Esophagus muscularis mucosa (tissue), 4 donors: ENCODE measurements around the gene TPSG1. TPM values are rescaled to one million over a fixed set of nuclear protein-coding genes. Genes with fewer than 3 reads are reported as not detected.

Experiments
- DNase-seq: peaks from one replicate; pipeline ENCODE4 v3.0.0-alpha.2; 2017; ENCODE audit errors: extremely low spot score
- H3K27ac ChIP-seq, 4 donors: fragments of 200-600 bp; sonication (generic); replicated peaks in 1 of 4; 1 replicate in 3 of 4; 2 replicates in 1 of 4; pipeline ENCODE4 v1.5.1; 2016 to 2019; ENCODE audit warnings: mild to moderate bottlenecking in 1 of 4
- H3K27me3 ChIP-seq, 4 donors: fragments of 200-600 bp; sonication (generic); one replicate each; pipeline versions ENCODE4 v1.5.1 to v1.6.0; 2016 to 2019
- H3K36me3 ChIP-seq, 4 donors: fragments of 200-600 bp; sonication (generic); one replicate each; pipeline ENCODE4 v1.5.1; 2016 to 2019
- H3K4me1 ChIP-seq, 4 donors: fragments of 200-600 bp; sonication (generic); one replicate each; pipeline ENCODE4 v1.5.1; 2016 to 2019
- H3K4me3 ChIP-seq, 4 donors: fragments of 200-600 bp; sonication (generic); 1 replicate in 2 of 4; 2 replicates in 2 of 4; pipeline ENCODE4 v1.5.1; 2016 to 2019; ENCODE audit warnings: mild to moderate bottlenecking in 4 of 4, moderate library complexity in 1 of 4
- H3K9me3 ChIP-seq, 4 donors: fragments of 200-600 bp; sonication (generic); 1 replicate in 3 of 4; 2 replicates in 1 of 4; pipeline ENCODE4 v1.5.1; 2016 to 2019
- EP300 ChIP-seq: sonication (generic); formaldehyde crosslinking; IDR thresholded peaks from one replicate; pipeline ENCODE4 v1.6.1; 2017; ENCODE audit warnings: antibody characterized with exemption
- POLR2A ChIP-seq: fragments of 450-650 bp; IDR thresholded peaks from one replicate; pipeline ENCODE4 v1.6.1; 2017; ENCODE audit warnings: antibody characterized with exemption, moderate library complexity, mild to moderate bottlenecking, low read depth
- POLR2AphosphoS5 ChIP-seq, 2 donors: sonication (generic); formaldehyde crosslinking; IDR thresholded peaks; one replicate each; pipeline ENCODE4 v1.6.1; 2017; ENCODE audit warnings: antibody characterized with exemption in 2 of 2
- whole genome bisulfite sequencing: methylation state at CpG from one replicate; pipeline ENCODE4 v1.1.5; 2018; 5-methylcytosine and 5-hydroxymethylcytosine counted together
- intact Hi-C: fragments of 100-400 bp; cut with DNase I; formaldehyde crosslinking; loops from one replicate; pipeline ENCODE4 v1.15.1; 2023
- total RNA-seq, 4 donors: library from RNA; depleted of rRNA; stranded (reverse); fragments of >200 nt; gene quantifications; one replicate each; pipeline versions ENCODE4 v1.1.0 to v1.2.1, GENCODE V29; 2016
- TF ChIP-seq, protein P1 (sequence below), 3 experiments: fragments of 200-600 bp in 2 of 3; fragments of 450-650 bp in 1 of 3; sonication (generic) in 2 of 3; IDR thresholded peaks; one replicate each; pipeline ENCODE4 v1.5.1; 2017 to 2019; ENCODE audit warnings: antibody characterized with exemption in 3 of 3, mild to moderate bottlenecking in 2 of 3, moderate library complexity in 1 of 3

Gene TPSG1
- total RNA-seq, 4 donors from 2014 or later, result 0.39 to 2.9 (median 1.00) TPM

DNA sequence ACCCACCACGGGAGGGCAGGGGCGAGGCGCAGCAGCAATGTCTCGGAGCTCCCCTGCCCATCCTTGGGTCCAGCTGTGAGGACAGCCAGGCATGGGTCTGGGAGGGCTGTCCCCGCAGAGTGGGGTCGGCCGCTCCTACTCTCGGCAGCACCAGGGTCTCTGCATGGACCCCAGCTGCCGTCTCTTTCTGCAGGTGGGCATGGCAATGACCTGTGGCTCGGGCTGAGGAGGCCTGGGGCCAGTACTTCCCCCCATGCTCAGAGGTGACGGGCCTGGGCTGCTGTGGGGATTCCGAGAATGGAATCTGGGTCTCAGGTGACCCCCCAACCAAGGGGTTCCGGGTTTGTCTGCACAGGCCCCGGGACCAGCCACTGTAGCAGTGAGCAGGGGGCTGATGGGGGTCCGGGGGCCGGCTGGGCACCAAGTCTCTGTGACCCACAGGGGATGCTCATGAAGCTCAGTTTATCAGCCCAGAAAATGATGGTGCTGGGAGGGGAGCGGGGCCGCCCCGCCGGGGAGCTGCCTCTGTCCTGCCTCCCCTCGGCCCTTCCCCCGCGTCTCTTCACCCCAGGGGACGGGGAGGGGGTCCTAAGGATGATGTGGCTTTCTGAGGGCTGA, 48.7 kb downstream of the TPSG1 start:
- WGBS, result 67% methylated on average over 16 of the region's 24 CpGs
- Histone ChIP-seq H3K4me1 (peaks cover 7 to 100% (median 99%) of the 10 kb centered on the region in 4 donors), H3K27me3 (no peaks in the 10 kb centered on the region), H3K4me3 (no peak overlapping the region), H3K9me3 (no peaks in the 10 kb centered on the region), H3K36me3 (peaks cover 0 to 7% (median 0%) of the 10 kb centered on the region in 4 donors), H3K27ac (peak overlapping the region; percentile 92 to 98 (median 94))
- DNase-seq, result no peak
- intact Hi-C loops, result no loop called here
- TF ChIP-seq, protein P1, sequence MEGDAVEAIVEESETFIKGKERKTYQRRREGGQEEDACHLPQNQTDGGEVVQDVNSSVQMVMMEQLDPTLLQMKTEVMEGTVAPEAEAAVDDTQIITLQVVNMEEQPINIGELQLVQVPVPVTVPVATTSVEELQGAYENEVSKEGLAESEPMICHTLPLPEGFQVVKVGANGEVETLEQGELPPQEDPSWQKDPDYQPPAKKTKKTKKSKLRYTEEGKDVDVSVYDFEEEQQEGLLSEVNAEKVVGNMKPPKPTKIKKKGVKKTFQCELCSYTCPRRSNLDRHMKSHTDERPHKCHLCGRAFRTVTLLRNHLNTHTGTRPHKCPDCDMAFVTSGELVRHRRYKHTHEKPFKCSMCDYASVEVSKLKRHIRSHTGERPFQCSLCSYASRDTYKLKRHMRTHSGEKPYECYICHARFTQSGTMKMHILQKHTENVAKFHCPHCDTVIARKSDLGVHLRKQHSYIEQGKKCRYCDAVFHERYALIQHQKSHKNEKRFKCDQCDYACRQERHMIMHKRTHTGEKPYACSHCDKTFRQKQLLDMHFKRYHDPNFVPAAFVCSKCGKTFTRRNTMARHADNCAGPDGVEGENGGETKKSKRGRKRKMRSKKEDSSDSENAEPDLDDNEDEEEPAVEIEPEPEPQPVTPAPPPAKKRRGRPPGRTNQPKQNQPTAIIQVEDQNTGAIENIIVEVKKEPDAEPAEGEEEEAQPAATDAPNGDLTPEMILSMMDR (IDR thresholded peaks at IDR 0.05), result no peak
- no peak for TF ChIP-seq POLR2AphosphoS5 (IDR thresholded peaks at IDR 0.05)
- no peak for TF ChIP-seq POLR2A
- TF ChIP-seq EP300, result no peak

DNA sequence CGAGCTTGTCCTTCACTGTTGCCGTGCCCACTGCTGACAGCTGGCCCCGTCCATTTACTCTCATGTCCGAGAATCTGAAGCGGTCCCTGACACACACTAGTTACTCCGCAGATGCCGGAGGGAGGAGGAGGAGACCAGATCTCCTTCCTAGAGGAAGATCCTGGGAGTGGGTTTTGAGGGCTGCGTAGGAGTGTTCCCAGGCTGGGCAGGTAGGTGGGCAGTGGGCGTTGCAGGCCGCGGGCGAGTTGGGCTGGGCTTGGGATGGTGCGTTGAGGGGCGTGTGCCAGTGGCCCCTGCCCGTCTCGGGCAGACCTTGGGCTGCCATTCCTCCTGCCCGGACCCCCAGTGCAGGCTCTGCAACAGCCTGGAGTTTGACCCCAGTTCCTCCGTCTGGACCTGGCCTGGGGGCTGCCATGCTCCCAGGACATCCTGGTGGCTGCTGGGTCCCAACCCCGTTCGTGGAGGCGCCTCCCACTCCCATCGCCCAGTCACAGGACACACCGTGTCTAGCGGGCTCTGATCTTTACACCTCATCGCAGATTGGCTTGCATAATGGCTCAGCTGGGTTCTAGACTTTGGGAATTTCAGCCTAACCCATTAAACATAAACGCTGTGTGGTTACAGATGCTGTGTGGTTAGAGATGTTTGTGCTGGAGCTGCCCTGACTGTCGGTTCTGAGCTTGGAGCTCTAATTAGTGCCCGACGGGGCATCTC, 49.3 kb downstream of the TPSG1 start:
- WGBS, result 75% methylated on average over 24 of the region's 29 CpGs
- Histone ChIP-seq H3K27ac (peak overlapping the region; percentile 92 to 98 (median 94)), H3K4me1 (peaks cover 4 to 100% (median 99%) of the 10 kb centered on the region in 4 donors), H3K9me3 (no peaks in the 10 kb centered on the region), H3K4me3 (no peak overlapping the region), H3K36me3 (peaks cover 0 to 7% (median 0%) of the 10 kb centered on the region in 4 donors), H3K27me3 (peaks cover 0 to 6% (median 0%) of the 10 kb centered on the region in 4 donors)
- intact Hi-C loops, result no loop called here
- TF ChIP-seq EP300, result no peak
- TF ChIP-seq POLR2AphosphoS5 (IDR thresholded peaks at IDR 0.05), result no peak
- DNase-seq, result no peak

DNA sequence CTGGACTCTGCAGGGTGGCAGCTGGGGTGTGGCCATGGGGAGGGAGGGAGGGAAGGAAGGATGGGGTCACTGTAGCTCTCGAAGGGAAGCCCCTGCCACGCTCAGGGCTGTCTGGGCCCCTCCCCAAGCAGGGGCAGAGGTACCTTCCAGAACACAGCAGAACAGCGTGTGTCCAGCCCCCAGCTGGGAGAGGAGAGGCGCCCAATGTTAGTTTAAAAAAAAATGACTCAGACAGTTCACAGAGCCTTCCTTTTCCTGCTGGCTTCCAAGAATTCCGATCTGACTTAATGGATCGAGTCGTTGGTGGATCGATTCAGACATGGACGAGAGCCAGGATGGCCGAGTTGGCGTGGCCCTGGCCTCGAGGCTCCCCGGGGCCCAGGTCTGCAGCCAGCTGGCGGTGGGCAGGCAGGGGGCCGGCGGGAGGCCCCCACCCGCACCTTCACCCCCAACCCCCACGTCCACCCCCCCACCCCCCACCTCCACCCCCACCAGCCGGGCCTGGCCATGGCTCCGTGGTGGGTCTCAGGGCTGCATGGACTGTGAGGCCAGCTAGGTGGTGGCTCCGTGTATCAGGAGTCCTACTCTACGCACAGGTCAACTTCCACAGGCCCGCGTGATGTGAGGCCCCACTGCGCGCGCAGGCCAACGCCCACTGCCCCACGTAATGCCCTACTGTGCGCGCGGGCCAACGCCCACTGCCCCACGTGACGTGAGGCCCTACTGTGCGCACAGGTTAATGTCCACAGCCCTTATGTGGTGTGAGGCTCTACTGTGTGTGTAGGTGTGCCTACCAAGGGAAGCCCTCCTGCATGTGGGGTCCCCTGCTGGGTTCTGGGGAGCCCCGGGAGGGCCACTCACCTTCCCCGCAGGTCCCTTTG, 50.4 kb downstream of the TPSG1 start:
- Histone ChIP-seq H3K27me3 (peaks cover 0 to 16% (median 0%) of the 10 kb centered on the region in 4 donors), H3K36me3 (peaks cover 0 to 7% (median 0%) of the 10 kb centered on the region in 4 donors), H3K4me1 (peaks cover 9 to 100% (median 99%) of the 10 kb centered on the region in 4 donors), H3K27ac (peak overlapping the region; percentile 92 to 98 (median 94)), H3K4me3 (no peak overlapping the region), H3K9me3 (no peaks in the 10 kb centered on the region)
- DNase-seq, result no peak
- peak in 1 of 2 donors; percentile 19 for TF ChIP-seq POLR2AphosphoS5 (IDR thresholded peaks at IDR 0.05)
- no peak for TF ChIP-seq POLR2A
- TF ChIP-seq EP300, result no peak
- TF ChIP-seq, protein P1 (IDR thresholded peaks at IDR 0.05), result no peak
- WGBS, result 66% methylated on average over 23 of the region's 38 CpGs
- intact Hi-C loops, result no loop called here

DNA sequence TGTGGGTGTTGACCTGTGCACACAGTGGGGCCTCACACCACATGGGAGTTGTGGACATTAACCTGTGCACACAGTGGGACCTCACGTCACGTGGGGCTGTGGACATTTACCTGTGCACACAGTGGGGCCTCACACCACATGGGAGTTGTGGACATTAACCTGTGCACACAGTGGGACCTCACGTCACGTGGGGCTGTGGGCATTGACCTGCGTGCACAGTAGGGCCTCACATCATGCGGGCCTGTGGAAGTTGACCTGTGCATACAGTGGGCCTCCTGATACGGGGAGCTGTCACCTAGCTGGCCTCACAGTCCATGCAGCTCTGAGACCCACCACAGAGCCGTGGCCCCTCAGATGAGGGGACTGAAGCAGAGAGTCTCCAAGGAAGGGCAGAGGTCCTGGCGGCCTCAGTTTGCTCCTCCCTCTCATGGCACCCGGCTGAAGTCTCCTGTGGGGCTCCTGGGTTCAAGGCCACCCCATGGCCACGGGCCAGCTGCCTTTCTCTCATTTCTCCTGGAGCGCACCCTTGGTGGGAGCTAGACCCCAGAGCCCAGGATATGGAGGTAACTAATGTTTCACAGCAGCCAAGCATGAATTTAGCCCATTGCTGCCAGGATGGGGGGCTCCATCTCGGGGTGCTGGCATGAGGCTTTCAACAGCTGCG, 51.1 kb downstream of the TPSG1 start:
- 67% methylated on average over 9 of the region's 14 CpGs for WGBS

More for the DNA sequence above, 51.1 kb downstream of the TPSG1 start:
- Histone ChIP-seq H3K9me3 (no peaks in the 10 kb centered on the region), H3K36me3 (peaks cover 0 to 7% (median 0%) of the 10 kb centered on the region in 4 donors), H3K27me3 (peaks cover 0 to 21% (median 0%) of the 10 kb centered on the region in 4 donors), H3K27ac (peak overlapping the region; percentile 92 to 98 (median 94)), H3K4me1 (peaks cover 9 to 100% (median 99%) of the 10 kb centered on the region in 4 donors), H3K4me3 (no peak overlapping the region)
- intact Hi-C loops, result no loop called here
- DNase-seq, result no peak
- no peak for TF ChIP-seq EP300
- TF ChIP-seq, protein P1 (IDR thresholded peaks at IDR 0.05), result no peak
- TF ChIP-seq POLR2AphosphoS5 (IDR thresholded peaks at IDR 0.05), result no peak
- no peak for TF ChIP-seq POLR2A
